GM18907 (cell line): ENCODE measurements around the gene DENND4A.
A peak's percentile ranks its signal among the peaks of the same experiment; 100 is the strongest.

Experiments
- ATAC-seq: cut with Tn5 transposase; IDR thresholded peaks from one replicate; pipeline ENCODE4 v1.9.1; 2021; ENCODE audit warnings: mild to moderate bottlenecking, moderate library complexity; ENCODE audit not compliant: unreplicated experiment

DENND4A gene

GRCh38 chr15:65688462-65688861 is 103.6 kb downstream of the DENND4A start:
- no peak for ATAC-seq

- no peak for ATAC-seq
These were observed 109.6 kb downstream of the DENND4A start for GRCh38 chr15:65682404-65682911.

GRCh38 chr15:65680544-65680943 is 111.5 kb downstream of the DENND4A start:
- no peak for ATAC-seq

GRCh38 chr15:65676123-65676522 is 116.0 kb downstream of the DENND4A start:
- no peak for ATAC-seq

GRCh38 chr15:65675551-65675950 is 116.5 kb downstream of the DENND4A start:
- no peak for ATAC-seq

- no peak for ATAC-seq
These were observed 125.8 kb downstream of the DENND4A start for GRCh38 chr15:65666257-65666656.

- peak; percentile 63 for ATAC-seq
These were observed 128.6 kb downstream of the DENND4A start for GRCh38 chr15:65663521-65663920.

- ATAC-seq = no peak
These were observed 131.2 kb downstream of the DENND4A start for GRCh38 chr15:65660927-65661326.

GRCh38 chr15:65659502-65660052 is 132.5 kb downstream of the DENND4A start:
- ATAC-seq = no peak

GRCh38 chr15:65655457-65655856 is 136.6 kb downstream of the DENND4A start:
- ATAC-seq = no peak

GRCh38 chr15:65655026-65655425 is 137.1 kb downstream of the DENND4A start:
- ATAC-seq = no peak

- no peak for ATAC-seq
These were observed 138.1 kb downstream of the DENND4A start for GRCh38 chr15:65653801-65654521.

- ATAC-seq = no peak
These were observed 138.8 kb downstream of the DENND4A start for GRCh38 chr15:65653341-65653740.

GRCh38 chr15:65651831-65652749 is 140.0 kb downstream of the DENND4A start:
- no peak for ATAC-seq

GRCh38 chr15:65651042-65651322 is 141.1 kb downstream of the DENND4A start:
- no peak for ATAC-seq

GRCh38 chr15:65650312-65651041 is 141.6 kb downstream of the DENND4A start:
- no peak for ATAC-seq

GRCh38 chr15:65646486-65646885 is 145.6 kb downstream of the DENND4A start:
- no peak for ATAC-seq

GRCh38 chr15:65645392-65645791 is 146.7 kb downstream of the DENND4A start:
- ATAC-seq = no peak

GRCh38 chr15:65644282-65644681 is 147.8 kb downstream of the DENND4A start:
- no peak for ATAC-seq

GRCh38 chr15:65642594-65642993 is 149.5 kb downstream of the DENND4A start:
- no peak for ATAC-seq
